Measurements from ENCODE around the gene HRC. TPM values are rescaled to one million over a fixed set of nuclear protein-coding genes. Genes with fewer than 3 reads are reported as not detected.

Gene HRC
- total RNA-seq, 4 donors from 2014 or later, result 0.83 to 11.1 (median 4.1) TPM

DNA sequence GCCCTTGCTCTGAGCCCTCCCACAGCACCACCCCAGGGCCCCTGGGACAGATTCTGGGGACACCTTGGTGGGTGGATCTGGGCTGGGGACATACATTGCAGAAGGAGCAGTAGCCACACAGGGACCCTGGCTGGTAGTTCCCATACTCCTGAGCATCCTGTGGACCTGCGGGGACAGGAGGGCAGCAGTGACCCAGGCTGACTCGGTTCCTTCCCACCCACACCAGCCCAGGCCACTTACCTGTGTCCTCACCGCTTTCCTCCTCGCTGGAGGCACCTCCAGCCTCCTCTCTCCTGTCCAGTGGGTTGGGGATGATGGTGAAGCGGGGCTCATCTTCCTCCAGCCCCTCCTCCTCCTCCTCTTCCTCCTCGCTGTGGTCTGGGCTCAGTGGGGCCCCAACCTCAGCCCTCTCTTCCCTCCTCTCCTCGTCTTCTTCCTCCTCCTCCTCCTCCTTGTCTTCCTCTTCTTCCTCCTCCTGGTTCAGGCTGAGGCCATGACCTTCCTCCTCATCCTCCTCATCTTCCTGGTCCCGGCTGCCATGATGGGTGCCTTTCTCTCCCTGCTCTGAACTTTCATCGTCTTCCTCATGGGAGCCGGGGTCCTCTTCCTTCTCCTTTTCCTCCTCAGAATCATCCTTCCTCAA, 1.9 kb downstream of the HRC start:
- 89% methylated on average over 10 of the region's 10 CpGs for WGBS
- TF ChIP-seq POLR2A (IDR thresholded peaks at IDR 0.05; ENCODE audit: low read depth) (no peak), POLR2AphosphoS5 (IDR thresholded peaks at IDR 0.05) (no peak), EP300 (IDR thresholded peaks at IDR 0.05) (no peak)
- TF ChIP-seq, protein P1, sequence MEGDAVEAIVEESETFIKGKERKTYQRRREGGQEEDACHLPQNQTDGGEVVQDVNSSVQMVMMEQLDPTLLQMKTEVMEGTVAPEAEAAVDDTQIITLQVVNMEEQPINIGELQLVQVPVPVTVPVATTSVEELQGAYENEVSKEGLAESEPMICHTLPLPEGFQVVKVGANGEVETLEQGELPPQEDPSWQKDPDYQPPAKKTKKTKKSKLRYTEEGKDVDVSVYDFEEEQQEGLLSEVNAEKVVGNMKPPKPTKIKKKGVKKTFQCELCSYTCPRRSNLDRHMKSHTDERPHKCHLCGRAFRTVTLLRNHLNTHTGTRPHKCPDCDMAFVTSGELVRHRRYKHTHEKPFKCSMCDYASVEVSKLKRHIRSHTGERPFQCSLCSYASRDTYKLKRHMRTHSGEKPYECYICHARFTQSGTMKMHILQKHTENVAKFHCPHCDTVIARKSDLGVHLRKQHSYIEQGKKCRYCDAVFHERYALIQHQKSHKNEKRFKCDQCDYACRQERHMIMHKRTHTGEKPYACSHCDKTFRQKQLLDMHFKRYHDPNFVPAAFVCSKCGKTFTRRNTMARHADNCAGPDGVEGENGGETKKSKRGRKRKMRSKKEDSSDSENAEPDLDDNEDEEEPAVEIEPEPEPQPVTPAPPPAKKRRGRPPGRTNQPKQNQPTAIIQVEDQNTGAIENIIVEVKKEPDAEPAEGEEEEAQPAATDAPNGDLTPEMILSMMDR (IDR thresholded peaks at IDR 0.05), result no peak
- no peak overlapping the region for H3K27ac ChIP-seq (replicated peaks in 1 of 4)
- H3K36me3 ChIP-seq, result no peaks in the 10 kb centered on the region
- peaks cover 25 to 50% (median 46%) of the 10 kb centered on the region in 4 donors for H3K4me1 ChIP-seq
- DNase-seq (ENCODE audit: extremely low spot score), result no peak
- no peaks in the 10 kb centered on the region for H3K27me3 ChIP-seq
- intact Hi-C loops (cut with DNase I), result loop anchor here (5.0 kb wide), 1 partner anchor 44 kb away; no protein-coding TSS in a partner anchor
- H3K9me3 ChIP-seq, result no peaks in the 10 kb centered on the region
- H3K4me3 ChIP-seq, result no peak overlapping the region

DNA sequence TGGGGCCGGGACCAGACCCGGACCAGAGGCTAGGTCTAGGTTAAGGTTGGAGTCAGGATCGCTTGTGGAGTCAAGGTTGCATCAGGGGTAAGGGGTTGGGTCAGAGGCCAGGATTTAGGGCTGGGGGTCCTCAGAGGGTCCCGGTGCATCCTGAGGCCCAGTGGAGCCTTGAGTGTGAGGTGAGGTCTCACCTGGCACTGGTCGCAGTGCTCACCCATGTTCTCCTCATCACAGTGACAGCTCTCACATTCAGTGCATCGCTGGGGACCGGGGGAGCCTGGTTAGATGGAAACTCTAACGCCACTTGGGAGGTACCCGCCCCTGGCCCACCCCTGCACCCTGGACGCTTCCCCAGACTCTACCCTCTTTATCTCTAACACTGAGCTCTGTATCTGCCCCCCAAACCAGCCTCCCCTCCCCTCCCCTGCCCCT, 3.1 kb downstream of the HRC start:
- H3K36me3 ChIP-seq, result no peaks in the 10 kb centered on the region
- peaks cover 21 to 39% (median 38%) of the 10 kb centered on the region in 4 donors for H3K4me1 ChIP-seq
- DNase-seq (ENCODE audit: extremely low spot score), result no peak
- no peaks in the 10 kb centered on the region for H3K27me3 ChIP-seq
- intact Hi-C loops (cut with DNase I), result loop anchor here (5.0 kb wide), 1 partner anchor 45 kb away; no protein-coding TSS in a partner anchor
- TF ChIP-seq EP300 (IDR thresholded peaks at IDR 0.05), result no peak
- no peak for TF ChIP-seq POLR2A (IDR thresholded peaks at IDR 0.05; ENCODE audit: low read depth)
- TF ChIP-seq, protein P1 (IDR thresholded peaks at IDR 0.05), result no peak
- no peak for TF ChIP-seq POLR2AphosphoS5 (IDR thresholded peaks at IDR 0.05)
- H3K27ac ChIP-seq (replicated peaks in 1 of 4), result peak overlapping the region in 3 of 4 donors; percentile 87
- H3K4me3 ChIP-seq, result peak overlapping the region in 2 of 4 donors; percentile 71 to 88
- 40% methylated on average over 5 of the region's 10 CpGs for WGBS
- no peaks in the 10 kb centered on the region for H3K9me3 ChIP-seq

DNA sequence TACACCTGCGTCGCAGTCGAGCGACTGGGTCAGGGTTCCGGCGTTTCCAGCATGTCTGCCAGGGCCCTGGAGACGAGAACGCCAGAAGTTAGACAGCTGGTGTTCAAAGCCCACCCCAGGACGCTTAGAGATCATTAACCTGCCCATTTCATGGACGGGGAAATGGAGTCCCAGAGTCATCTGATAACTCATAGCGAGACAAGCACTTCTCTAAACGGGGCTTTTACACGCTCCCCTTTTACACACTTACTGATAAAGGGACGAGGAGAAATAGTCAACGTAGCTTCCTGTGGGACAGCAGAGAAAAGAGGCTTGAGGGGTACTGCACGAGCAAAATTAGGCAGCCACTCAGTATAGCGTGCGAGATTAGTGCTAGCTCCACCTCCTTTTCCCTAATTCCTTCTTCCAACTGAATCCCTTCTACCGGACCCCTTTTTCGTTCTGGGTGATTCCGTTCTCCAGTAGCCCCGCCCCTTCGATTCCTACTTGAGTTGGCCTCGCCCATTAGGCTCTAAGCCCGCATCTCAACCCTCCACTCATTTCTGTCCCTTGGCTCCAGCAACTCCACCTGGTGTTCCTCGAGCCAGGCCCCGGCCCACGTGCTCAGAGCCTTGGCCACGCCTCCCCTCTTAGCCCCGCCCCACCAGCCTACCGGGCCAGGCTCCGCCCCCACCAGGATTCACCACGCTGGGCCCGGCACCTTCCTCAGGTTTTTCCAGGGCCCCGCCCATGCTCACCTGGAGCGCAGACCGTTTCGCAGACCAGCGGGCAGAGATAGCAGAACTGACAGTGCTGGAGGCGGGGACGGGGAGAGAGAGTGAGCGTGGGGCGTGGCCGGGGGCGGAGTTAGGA, 3.7 kb downstream of the HRC start:
- Histone ChIP-seq H3K4me3 (peak overlapping the region; percentile 65 to 88 (median 70)), H3K27me3 (no peaks in the 10 kb centered on the region)

DNA sequence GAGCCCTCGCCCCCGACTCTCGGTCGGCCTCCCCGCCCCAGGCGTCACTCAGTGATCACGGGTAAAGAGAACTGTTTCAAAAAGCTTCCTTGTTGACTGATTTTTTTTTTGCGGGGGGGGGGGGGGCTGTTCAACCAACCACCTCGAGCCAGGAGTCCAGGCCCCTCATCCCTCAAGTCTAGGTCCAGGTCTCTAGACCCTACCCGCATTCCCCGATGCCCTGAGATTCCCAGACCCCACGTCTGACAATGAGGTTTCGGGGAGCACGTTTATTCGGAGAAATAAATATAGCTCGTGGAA, 4.3 kb downstream of the HRC start:
- H3K4me1 ChIP-seq, result peaks cover 27 to 46% (median 45%) of the 10 kb centered on the region in 4 donors
- peak overlapping the region; percentile 65 to 88 (median 70) for H3K4me3 ChIP-seq
- H3K27ac ChIP-seq (replicated peaks in 1 of 4), result peak overlapping the region; percentile 80 to 87 (median 87)
- intact Hi-C loops (cut with DNase I), result loop anchor here (5.0 kb wide), 1 partner anchor 46 kb away; no protein-coding TSS in a partner anchor
- no peaks in the 10 kb centered on the region for H3K36me3 ChIP-seq
- no peak for DNase-seq (ENCODE audit: extremely low spot score)
- no peaks in the 10 kb centered on the region for H3K9me3 ChIP-seq
- H3K27me3 ChIP-seq, result no peaks in the 10 kb centered on the region
- 11% methylated on average over 12 of the region's 16 CpGs for WGBS
- TF ChIP-seq, protein P1 (IDR thresholded peaks at IDR 0.05), result no peak
- no peak for TF ChIP-seq POLR2AphosphoS5 (IDR thresholded peaks at IDR 0.05)
- TF ChIP-seq EP300 (IDR thresholded peaks at IDR 0.05), result no peak
- no peak for TF ChIP-seq POLR2A (IDR thresholded peaks at IDR 0.05; ENCODE audit: low read depth)

More for the DNA sequence above, 3.7 kb downstream of the HRC start:
- Histone ChIP-seq H3K9me3 (no peaks in the 10 kb centered on the region), H3K4me1 (peaks cover 21 to 40% (median 39%) of the 10 kb centered on the region in 4 donors), H3K36me3 (no peaks in the 10 kb centered on the region), H3K27ac (replicated peaks in 1 of 4) (peak overlapping the region in 3 of 4 donors; percentile 87)
- 7% methylated on average over 38 of the region's 45 CpGs for WGBS
- intact Hi-C loops (cut with DNase I), result loop anchor here (5.0 kb wide), 1 partner anchor 46 kb away; no protein-coding TSS in a partner anchor
- no peak for DNase-seq (ENCODE audit: extremely low spot score)
- TF ChIP-seq POLR2AphosphoS5 (IDR thresholded peaks at IDR 0.05) (peak in 1 of 2 donors; percentile 15), EP300 (IDR thresholded peaks at IDR 0.05) (no peak)
